Measurements from ENCODE around the gene NUDT4B. TPM values are rescaled to one million over a fixed set of nuclear protein-coding genes. Genes with fewer than 3 reads are reported as not detected.
"Not testable (repeated sequence)": the region's sequence is repeated elsewhere in the genome, so short reads cannot be mapped to it uniquely, and the experiment has no call there.

Gene NUDT4B
- 1 to 10 TPM in 3 of 4 donors, not detected in 1; 3.1 to 4.2 (median 3.2) TPM for polyA plus RNA-seq
- long read RNA-seq, donor 1: 0 reads
- long read RNA-seq, donor 2, partial matches to known transcripts: 0 of 2 reads
- long read RNA-seq, donor 2, other reads (novel, unspliced or antisense): 0 of 2 reads
- long read RNA-seq, donor 3: 0 reads
- long read RNA-seq, donor 4: 0 reads
- long read RNA-seq, donor 5: 0 reads
- long read RNA-seq, donor 6, partial matches to known transcripts: 0 of 2 reads
- long read RNA-seq, donor 6, other reads (novel, unspliced or antisense): 0 of 2 reads
- long read RNA-seq, donor 7: 0 reads
- long read RNA-seq, donor 8: 0 reads
- long read RNA-seq, donor 9, partial matches to known transcripts: 0 of 4 reads
- long read RNA-seq, donor 9, other reads (novel, unspliced or antisense): 0 of 4 reads
- long read RNA-seq, donor 10, partial matches to known transcripts: 0 of 2 reads
- long read RNA-seq, donor 10, other reads (novel, unspliced or antisense): 0 of 2 reads

GRCh38 chr1:148748563-148749334 lies at the start of gene NUDT4B:
Gene NUDT4B, plus strand, starts transcription at chr1:148748774. Its CDS starts 179 bp downstream, at chr1:148748953.
- not testable (repeated sequence) for H3K36me3 ChIP-seq (ENCODE audit: control insufficient read depth in 3 of 3, insufficient read depth in 2 of 3, low read depth in 1 of 3, low read length in 3 of 3); DNase-seq; H3K4me3 ChIP-seq (ENCODE audit: low read depth in 1 of 3, low read length in 3 of 3); H3K27me3 ChIP-seq (ENCODE audit: control insufficient read depth in 3 of 3, insufficient read depth in 3 of 3, low read length in 3 of 3); H3K4me1 ChIP-seq (ENCODE audit: control insufficient read depth in 3 of 3, insufficient read depth in 2 of 3, low read depth in 1 of 3, low read length in 2 of 3); FAIRE-seq; H3K27ac ChIP-seq (ENCODE audit: low read depth in 1 of 3, low read length in 2 of 3); H3K9me3 ChIP-seq (ENCODE audit: control insufficient read depth in 2 of 2, insufficient read depth in 1 of 2, low read depth in 1 of 2, low read length in 1 of 2)
- WGBS, 3 donors: no CpG with 5 or more reads among the region's 68 CpGs

- not testable (repeated sequence) for H3K4me3 ChIP-seq (ENCODE audit: low read depth in 1 of 3, low read length in 3 of 3); H3K4me1 ChIP-seq (ENCODE audit: control insufficient read depth in 3 of 3, insufficient read depth in 2 of 3, low read depth in 1 of 3, low read length in 2 of 3); H3K27me3 ChIP-seq (ENCODE audit: control insufficient read depth in 3 of 3, insufficient read depth in 3 of 3, low read length in 3 of 3); DNase-seq; H3K27ac ChIP-seq (ENCODE audit: low read depth in 1 of 3, low read length in 2 of 3); FAIRE-seq; H3K36me3 ChIP-seq (ENCODE audit: control insufficient read depth in 3 of 3, insufficient read depth in 2 of 3, low read depth in 1 of 3, low read length in 3 of 3); H3K9me3 ChIP-seq (ENCODE audit: control insufficient read depth in 2 of 2, insufficient read depth in 1 of 2, low read depth in 1 of 2, low read length in 1 of 2)
- no CpG with 5 or more reads among the region's 5 CpGs for whole genome bisulfite sequencing, 3 donors
Observed at GRCh38 chr1:148699357-148699756, 49.2 kb upstream of the NUDT4B start.

GRCh38 chr1:148702242-148702641 lies 46.3 kb upstream of the NUDT4B start:
- not testable (repeated sequence) for H3K4me1 ChIP-seq (ENCODE audit: control insufficient read depth in 3 of 3, insufficient read depth in 2 of 3, low read depth in 1 of 3, low read length in 2 of 3); H3K36me3 ChIP-seq (ENCODE audit: control insufficient read depth in 3 of 3, insufficient read depth in 2 of 3, low read depth in 1 of 3, low read length in 3 of 3); H3K27ac ChIP-seq (ENCODE audit: low read depth in 1 of 3, low read length in 2 of 3); H3K27me3 ChIP-seq (ENCODE audit: control insufficient read depth in 3 of 3, insufficient read depth in 3 of 3, low read length in 3 of 3); DNase-seq; H3K9me3 ChIP-seq (ENCODE audit: control insufficient read depth in 2 of 2, insufficient read depth in 1 of 2, low read depth in 1 of 2, low read length in 1 of 2); H3K4me3 ChIP-seq (ENCODE audit: low read depth in 1 of 3, low read length in 3 of 3); FAIRE-seq
- WGBS, 3 donors: no CpG with 5 or more reads among the region's 1 CpG

- DNase-seq; H3K9me3 ChIP-seq (ENCODE audit: control insufficient read depth in 2 of 2, insufficient read depth in 1 of 2, low read depth in 1 of 2, low read length in 1 of 2); H3K36me3 ChIP-seq (ENCODE audit: control insufficient read depth in 3 of 3, insufficient read depth in 2 of 3, low read depth in 1 of 3, low read length in 3 of 3); H3K27ac ChIP-seq (ENCODE audit: low read depth in 1 of 3, low read length in 2 of 3); H3K4me3 ChIP-seq (ENCODE audit: low read depth in 1 of 3, low read length in 3 of 3); H3K27me3 ChIP-seq (ENCODE audit: control insufficient read depth in 3 of 3, insufficient read depth in 3 of 3, low read length in 3 of 3); H3K4me1 ChIP-seq (ENCODE audit: control insufficient read depth in 3 of 3, insufficient read depth in 2 of 3, low read depth in 1 of 3, low read length in 2 of 3); FAIRE-seq: not testable (repeated sequence)
- no CpG with 5 or more reads among the region's 5 CpGs for WGBS, 3 donors
Observed at GRCh38 chr1:148703973-148704591, 44.5 kb upstream of the NUDT4B start.

- not testable (repeated sequence) for H3K36me3 ChIP-seq (ENCODE audit: control insufficient read depth in 3 of 3, insufficient read depth in 2 of 3, low read depth in 1 of 3, low read length in 3 of 3); H3K27ac ChIP-seq (ENCODE audit: low read depth in 1 of 3, low read length in 2 of 3); FAIRE-seq; H3K27me3 ChIP-seq (ENCODE audit: control insufficient read depth in 3 of 3, insufficient read depth in 3 of 3, low read length in 3 of 3); DNase-seq; H3K4me1 ChIP-seq (ENCODE audit: control insufficient read depth in 3 of 3, insufficient read depth in 2 of 3, low read depth in 1 of 3, low read length in 2 of 3); H3K9me3 ChIP-seq (ENCODE audit: control insufficient read depth in 2 of 2, insufficient read depth in 1 of 2, low read depth in 1 of 2, low read length in 1 of 2); H3K4me3 ChIP-seq (ENCODE audit: low read depth in 1 of 3, low read length in 3 of 3)
- WGBS, 3 donors: 72 to 90% (median 73%) methylated on average over 1 of the region's 4 CpGs
Observed at GRCh38 chr1:148705316-148705948, 43.1 kb upstream of the NUDT4B start.

- not testable (repeated sequence) for H3K4me3 ChIP-seq (ENCODE audit: low read depth in 1 of 3, low read length in 3 of 3); H3K27ac ChIP-seq (ENCODE audit: low read depth in 1 of 3, low read length in 2 of 3); H3K36me3 ChIP-seq (ENCODE audit: control insufficient read depth in 3 of 3, insufficient read depth in 2 of 3, low read depth in 1 of 3, low read length in 3 of 3); DNase-seq; H3K9me3 ChIP-seq (ENCODE audit: control insufficient read depth in 2 of 2, insufficient read depth in 1 of 2, low read depth in 1 of 2, low read length in 1 of 2); FAIRE-seq; H3K27me3 ChIP-seq (ENCODE audit: control insufficient read depth in 3 of 3, insufficient read depth in 3 of 3, low read length in 3 of 3); H3K4me1 ChIP-seq (ENCODE audit: control insufficient read depth in 3 of 3, insufficient read depth in 2 of 3, low read depth in 1 of 3, low read length in 2 of 3)
- no CpG with 5 or more reads among the region's 1 CpG for WGBS, 3 donors
Observed at GRCh38 chr1:148708779-148709333, 39.7 kb upstream of the NUDT4B start.

- WGBS, 3 donors: no CpG with 5 or more reads among the region's 8 CpGs
- DNase-seq; H3K4me3 ChIP-seq (ENCODE audit: low read depth in 1 of 3, low read length in 3 of 3); H3K27me3 ChIP-seq (ENCODE audit: control insufficient read depth in 3 of 3, insufficient read depth in 3 of 3, low read length in 3 of 3); FAIRE-seq; H3K4me1 ChIP-seq (ENCODE audit: control insufficient read depth in 3 of 3, insufficient read depth in 2 of 3, low read depth in 1 of 3, low read length in 2 of 3); H3K36me3 ChIP-seq (ENCODE audit: control insufficient read depth in 3 of 3, insufficient read depth in 2 of 3, low read depth in 1 of 3, low read length in 3 of 3); H3K9me3 ChIP-seq (ENCODE audit: control insufficient read depth in 2 of 2, insufficient read depth in 1 of 2, low read depth in 1 of 2, low read length in 1 of 2); H3K27ac ChIP-seq (ENCODE audit: low read depth in 1 of 3, low read length in 2 of 3): not testable (repeated sequence)
Observed at GRCh38 chr1:148710772-148711523, 37.6 kb upstream of the NUDT4B start.

Measured in small intestine (tissue), 16 donors.